ENCODE results near the gene AREL1.

AREL1 gene

DNA sequence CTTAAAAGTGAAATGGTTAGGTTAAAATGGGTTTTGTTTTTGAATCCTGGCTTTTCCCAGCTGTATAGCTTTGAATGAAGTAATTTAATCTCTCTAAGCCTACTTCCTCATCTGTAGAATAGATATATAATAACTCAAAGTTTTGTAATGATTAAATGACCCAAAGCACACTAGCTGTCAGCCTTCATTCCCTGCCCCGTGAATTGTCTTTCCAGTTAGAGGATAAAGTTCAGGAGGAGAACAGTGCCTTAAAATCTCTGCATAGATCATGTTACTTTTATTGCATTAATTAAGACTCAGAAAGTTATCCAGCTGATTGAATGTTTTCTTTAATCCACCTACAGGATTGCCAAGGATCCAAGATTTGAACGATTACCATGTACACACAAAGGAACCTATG, 19.5 kb upstream of the AREL1 start:
- no peaks in the 10 kb centered on the region for H3K27me3 ChIP-seq (replicated peaks)
- TF ChIP-seq CTCF (IDR thresholded peaks at IDR 0.05; ENCODE audit: low read depth, low read length, missing control alignments), result no peak
- DNase-seq, result no peak
- no peak overlapping the region for H3K27ac ChIP-seq
- peaks cover 15% of the 10 kb centered on the region for H3K36me3 ChIP-seq (replicated peaks)
- no peak overlapping the region for H3K4me3 ChIP-seq (ENCODE audit: low read depth, low read length)
- in situ Hi-C loops (cut with HindIII; ENCODE audit: low pct_ligation_motif_present, low sequenced_read_pairs), result no loop called here

- Histone ChIP-seq H3K36me3 (replicated peaks) (peaks cover 12% of the 10 kb centered on the region), H3K27me3 (replicated peaks) (no peaks in the 10 kb centered on the region), H3K27ac (no peak overlapping the region), H3K4me3 (ENCODE audit: low read depth, low read length) (no peak overlapping the region)
- TF ChIP-seq CTCF (IDR thresholded peaks at IDR 0.05; ENCODE audit: low read depth, low read length, missing control alignments), result no peak
- in situ Hi-C loops (cut with HindIII; ENCODE audit: low pct_ligation_motif_present, low sequenced_read_pairs), result no loop called here
- DNase-seq, result no peak
Observed at GRCh38 chr14:74723134-74723533, 10.3 kb upstream of the AREL1 start.

GRCh38 chr14:74720526-74720925, 7.6 kb upstream of the AREL1 start:
- Histone ChIP-seq H3K4me3 (ENCODE audit: low read depth, low read length) (no peak overlapping the region), H3K36me3 (replicated peaks) (peaks cover 21% of the 10 kb centered on the region), H3K27me3 (replicated peaks) (no peaks in the 10 kb centered on the region), H3K27ac (no peak overlapping the region)
- TF ChIP-seq CTCF (IDR thresholded peaks at IDR 0.05; ENCODE audit: low read depth, low read length, missing control alignments), result no peak
- DNase-seq, result peak; percentile 76
- in situ Hi-C loops (cut with HindIII; ENCODE audit: low pct_ligation_motif_present, low sequenced_read_pairs), result no loop called here

DNA sequence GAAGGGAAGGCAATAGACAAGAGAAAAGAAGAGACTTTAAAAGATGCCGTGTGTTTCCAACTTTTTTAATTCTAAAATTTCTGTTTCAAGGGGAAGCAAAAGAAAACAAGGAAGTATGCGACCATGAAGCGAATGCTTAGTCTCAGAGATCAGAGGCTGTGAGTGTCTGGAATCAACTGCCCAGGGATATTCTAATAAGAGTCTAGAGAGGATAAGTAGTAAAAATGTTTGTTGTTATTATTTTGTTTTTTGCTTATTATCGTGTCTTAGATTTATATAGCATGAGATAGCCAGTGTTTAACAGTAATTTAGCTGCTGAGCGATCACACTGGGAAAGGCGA, 485 bp upstream of the AREL1 start:
- no peak for DNase-seq
- H3K27me3 ChIP-seq (replicated peaks), result no peaks in the 10 kb centered on the region
- TF ChIP-seq CTCF (IDR thresholded peaks at IDR 0.05; ENCODE audit: low read depth, low read length, missing control alignments), result no peak
- H3K36me3 ChIP-seq (replicated peaks), result peaks cover 11% of the 10 kb centered on the region
- peak overlapping the region; percentile 97 for H3K4me3 ChIP-seq (ENCODE audit: low read depth, low read length)
- in situ Hi-C loops (cut with HindIII; ENCODE audit: low pct_ligation_motif_present, low sequenced_read_pairs), result no loop called here
- peak overlapping the region; percentile 71 for H3K27ac ChIP-seq

DNA sequence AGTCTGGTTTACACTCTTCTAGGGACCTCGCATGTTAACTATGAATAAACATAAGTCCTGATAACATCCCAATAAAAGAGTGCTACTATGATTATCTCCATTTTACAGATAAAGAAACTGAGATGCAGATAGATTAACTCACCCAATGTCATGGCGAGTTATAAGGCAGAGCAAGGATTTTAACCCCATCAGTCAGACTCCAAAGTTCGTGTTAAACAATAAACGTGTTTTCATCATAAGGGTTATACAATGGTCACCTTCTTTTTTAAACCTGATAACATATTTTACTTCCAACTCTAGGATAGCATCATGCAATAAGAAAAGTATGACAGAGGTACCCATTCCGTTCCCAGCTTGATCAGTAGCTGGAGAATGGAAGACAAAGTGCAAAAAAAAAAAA, 1.2 kb downstream of the AREL1 start:
- Histone ChIP-seq H3K4me3 (ENCODE audit: low read depth, low read length) (no peak overlapping the region), H3K36me3 (replicated peaks) (peaks cover 8% of the 10 kb centered on the region), H3K27ac (no peak overlapping the region), H3K27me3 (replicated peaks) (no peaks in the 10 kb centered on the region)
- in situ Hi-C loops (cut with HindIII; ENCODE audit: low pct_ligation_motif_present, low sequenced_read_pairs), result no loop called here
- TF ChIP-seq CTCF (IDR thresholded peaks at IDR 0.05; ENCODE audit: low read depth, low read length, missing control alignments), result no peak
- DNase-seq, result no peak

DNA sequence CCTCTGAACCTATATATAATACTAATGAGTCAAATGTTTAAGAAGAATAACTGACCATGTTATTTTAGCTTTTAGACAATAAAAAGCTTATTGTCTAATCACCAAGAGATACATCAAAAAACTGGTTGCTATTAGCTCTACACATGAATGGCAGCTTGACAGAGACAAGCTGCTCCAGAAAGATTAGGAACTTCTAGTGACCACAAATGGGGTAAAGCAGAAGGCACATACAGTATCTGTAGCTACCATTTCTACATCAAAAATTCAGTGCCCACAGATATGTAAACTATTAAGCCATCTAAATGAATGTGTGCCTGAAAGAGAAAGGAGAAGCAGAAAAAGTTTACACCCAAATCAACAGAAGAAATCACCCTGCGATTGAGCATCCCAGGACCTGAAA, 2.4 kb downstream of the AREL1 start:
- peaks cover 2% of the 10 kb centered on the region for H3K36me3 ChIP-seq (replicated peaks)
- no peak for TF ChIP-seq CTCF (IDR thresholded peaks at IDR 0.05; ENCODE audit: low read depth, low read length, missing control alignments)
- no peak overlapping the region for H3K4me3 ChIP-seq (ENCODE audit: low read depth, low read length)
- DNase-seq, result no peak
- H3K27ac ChIP-seq, result no peak overlapping the region
- in situ Hi-C loops (cut with HindIII; ENCODE audit: low pct_ligation_motif_present, low sequenced_read_pairs), result no loop called here
- no peaks in the 10 kb centered on the region for H3K27me3 ChIP-seq (replicated peaks)

Data from brain microvascular endothelial cell (primary cell).